ENCODE measurements around the gene KCNJ9. TPM values are rescaled to one million over a fixed set of nuclear protein-coding genes. Genes with fewer than 3 reads are reported as not detected.

The KCNJ9 gene
- polyA plus RNA-seq, 3 donors: not detected

GRCh38 chr1:160066829-160067745 is 14.3 kb upstream of the KCNJ9 start:
- Mint-ChIP-seq H3K4me3 (no peak overlapping the region), H3K27me3 (ENCODE audit: low read depth in 3 of 3) (peaks cover 34 to 50% (median 46%) of the 10 kb centered on the region in 3 donors), H3K9me3 (peaks cover 0 to 8% (median 0%) of the 10 kb centered on the region in 7 donors), H3K27ac (no peak overlapping the region), H3K4me1 (peaks cover 20% of the 10 kb centered on the region), H3K36me3 (peaks cover 0 to 17% of the 10 kb centered on the region in 2 donors)
- Histone ChIP-seq H3K79me2 (ENCODE audit: insufficient read depth, low read length) (no peaks in the 10 kb centered on the region), H2AFZ (ENCODE audit: insufficient read depth, low read depth, low read length, poor library complexity, severe bottlenecking) (no peak overlapping the region), H4K20me1 (ENCODE audit: insufficient read depth, low read length) (no peaks in the 10 kb centered on the region), H3K36me3 (replicated peaks in 1 of 2; ENCODE audit: control insufficient read depth in 1 of 2, insufficient read depth in 2 of 2, low read length in 2 of 2) (no peaks in the 10 kb centered on the region), H3K9ac (ENCODE audit: insufficient read depth, low read length, poor library complexity, severe bottlenecking) (no peak overlapping the region), H3K4me1 (ENCODE audit: control insufficient read depth in 1 of 2, insufficient read depth in 2 of 2, low read length in 2 of 2) (peaks cover 33 to 49% of the 10 kb centered on the region in 2 donors), H3K27me3 (ENCODE audit: control insufficient read depth in 2 of 2, insufficient read depth in 2 of 2, low read length in 2 of 2) (peaks cover 14 to 28% of the 10 kb centered on the region in 2 donors), H3K4me3 (replicated peaks in 1 of 3; ENCODE audit: low read depth in 2 of 3, low read length in 3 of 3) (no peak overlapping the region), H3K27ac (ENCODE audit: low read depth in 1 of 2, low read length in 2 of 2) (no peak overlapping the region), H3K4me2 (replicated peaks; ENCODE audit: extremely low read depth, low read length, poor library complexity, severe bottlenecking) (no peak overlapping the region), H3K9me3 (replicated peaks in 1 of 2; ENCODE audit: control insufficient read depth in 1 of 2, insufficient read depth in 1 of 2, low read length in 2 of 2) (no peaks in the 10 kb centered on the region)
- DNase-seq: no peak
- WGBS (ENCODE audit: insufficient coverage): 86% methylated on average over 2 of the region's 6 CpGs
- TF ChIP-seq, protein P1, sequence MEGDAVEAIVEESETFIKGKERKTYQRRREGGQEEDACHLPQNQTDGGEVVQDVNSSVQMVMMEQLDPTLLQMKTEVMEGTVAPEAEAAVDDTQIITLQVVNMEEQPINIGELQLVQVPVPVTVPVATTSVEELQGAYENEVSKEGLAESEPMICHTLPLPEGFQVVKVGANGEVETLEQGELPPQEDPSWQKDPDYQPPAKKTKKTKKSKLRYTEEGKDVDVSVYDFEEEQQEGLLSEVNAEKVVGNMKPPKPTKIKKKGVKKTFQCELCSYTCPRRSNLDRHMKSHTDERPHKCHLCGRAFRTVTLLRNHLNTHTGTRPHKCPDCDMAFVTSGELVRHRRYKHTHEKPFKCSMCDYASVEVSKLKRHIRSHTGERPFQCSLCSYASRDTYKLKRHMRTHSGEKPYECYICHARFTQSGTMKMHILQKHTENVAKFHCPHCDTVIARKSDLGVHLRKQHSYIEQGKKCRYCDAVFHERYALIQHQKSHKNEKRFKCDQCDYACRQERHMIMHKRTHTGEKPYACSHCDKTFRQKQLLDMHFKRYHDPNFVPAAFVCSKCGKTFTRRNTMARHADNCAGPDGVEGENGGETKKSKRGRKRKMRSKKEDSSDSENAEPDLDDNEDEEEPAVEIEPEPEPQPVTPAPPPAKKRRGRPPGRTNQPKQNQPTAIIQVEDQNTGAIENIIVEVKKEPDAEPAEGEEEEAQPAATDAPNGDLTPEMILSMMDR (IDR thresholded peaks at IDR 0.05): no peak
- intact Hi-C loops (cut with micrococcal nuclease): no loop called here

DNA sequence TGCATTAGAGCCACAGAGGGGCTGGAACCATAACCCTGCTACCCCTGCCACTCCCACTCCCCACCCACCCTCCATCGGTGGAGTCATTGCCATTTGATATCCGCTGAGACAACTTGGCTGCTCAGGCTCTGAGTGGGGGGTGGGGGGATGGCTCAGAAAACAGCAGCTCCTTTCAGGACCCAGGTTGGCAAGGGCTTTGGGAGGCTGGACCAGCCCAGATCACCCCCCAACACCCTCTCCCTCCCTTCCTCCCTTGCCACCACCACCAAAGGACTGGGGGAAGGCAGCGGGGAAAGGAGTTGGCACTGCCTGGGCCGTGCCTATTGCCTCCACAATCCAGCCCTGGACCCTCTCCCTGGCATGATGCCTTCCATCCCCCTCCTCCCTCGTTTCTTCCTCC is 13.1 kb upstream of the KCNJ9 start:
- Mint-ChIP-seq H3K27me3 (ENCODE audit: low read depth in 3 of 3) (peaks cover 32 to 50% (median 46%) of the 10 kb centered on the region in 3 donors), H3K4me3 (peak overlapping the region in 1 of 2 donors; percentile 21)
- H3K4me3 ChIP-seq (replicated peaks in 1 of 3; ENCODE audit: low read depth in 2 of 3, low read length in 3 of 3): no peak overlapping the region

More for the DNA sequence above, 13.1 kb upstream of the KCNJ9 start:
- Histone ChIP-seq H3K79me2 (ENCODE audit: insufficient read depth, low read length) (no peaks in the 10 kb centered on the region), H3K4me2 (replicated peaks; ENCODE audit: extremely low read depth, low read length, poor library complexity, severe bottlenecking) (no peak overlapping the region), H3K4me1 (ENCODE audit: control insufficient read depth in 1 of 2, insufficient read depth in 2 of 2, low read length in 2 of 2) (peaks cover 24 to 39% of the 10 kb centered on the region in 2 donors), H3K9ac (ENCODE audit: insufficient read depth, low read length, poor library complexity, severe bottlenecking) (no peak overlapping the region), H3K36me3 (replicated peaks in 1 of 2; ENCODE audit: control insufficient read depth in 1 of 2, insufficient read depth in 2 of 2, low read length in 2 of 2) (no peaks in the 10 kb centered on the region), H3K27ac (ENCODE audit: low read depth in 1 of 2, low read length in 2 of 2) (no peak overlapping the region), H2AFZ (ENCODE audit: insufficient read depth, low read depth, low read length, poor library complexity, severe bottlenecking) (no peak overlapping the region), H4K20me1 (ENCODE audit: insufficient read depth, low read length) (no peaks in the 10 kb centered on the region), H3K9me3 (replicated peaks in 1 of 2; ENCODE audit: control insufficient read depth in 1 of 2, insufficient read depth in 1 of 2, low read length in 2 of 2) (no peaks in the 10 kb centered on the region), H3K27me3 (ENCODE audit: control insufficient read depth in 2 of 2, insufficient read depth in 2 of 2, low read length in 2 of 2) (peaks cover 14 to 29% of the 10 kb centered on the region in 2 donors)
- peaks cover 0 to 17% of the 10 kb centered on the region in 2 donors for H3K36me3 Mint-ChIP-seq
- TF ChIP-seq, protein P1 (IDR thresholded peaks at IDR 0.05): no peak
- intact Hi-C loops (cut with micrococcal nuclease): no loop called here
- no peak overlapping the region for H3K27ac Mint-ChIP-seq
- WGBS (ENCODE audit: insufficient coverage): 100% methylated on average over 2 of the region's 5 CpGs
- peaks cover 0 to 8% (median 0%) of the 10 kb centered on the region in 7 donors for H3K9me3 Mint-ChIP-seq
- no peak for DNase-seq
- H3K4me1 Mint-ChIP-seq: peaks cover 20% of the 10 kb centered on the region

Data from CD14-positive monocyte (primary cell).